ENCODE data around the gene NKX1-1.

- TF ChIP-seq CTCF (optimal IDR thresholded peaks at IDR 0.05 in 1 of 3, IDR thresholded peaks at IDR 0.05 in 1 of 3, conservative IDR thresholded peaks at IDR 0.05 in 1 of 3; ENCODE audit: extremely low read depth in 1 of 3, insufficient read depth in 2 of 3, low read length in 3 of 3) (no peak), EZH2 (IDR thresholded peaks at IDR 0.05; ENCODE audit: low read length) (peak; percentile 89)
Measured at GRCh38 chr4:1402516-1403091, 3.6 kb downstream of the NKX1-1 start.
